Heart left ventricle (tissue), 13 donors: ENCODE measurements around the gene DIAPH3.

Experiments used
- CTCF ChIP-seq, 12 donors: fragments of 200-600 bp; sonication (generic) in 4 of 12; IDR thresholded peaks; one replicate each; pipeline versions ENCODE4 v1.5.0 to v1.8.0; 2018 to 2022; ENCODE audit warnings: antibody characterized with exemption in 12 of 12, mild to moderate bottlenecking in 5 of 12
- POLR2A ChIP-seq, 2 donors: fragments of 450-650 bp; IDR thresholded peaks; one replicate each; pipeline ENCODE4 v1.6.1; 2017; ENCODE audit warnings: antibody characterized with exemption in 2 of 2, mild to moderate bottlenecking in 2 of 2, moderate library complexity in 2 of 2
- donor health status: ischemic (EF 13 %, LVEDD 7.1; RV severe dilation, severe dysfunction).
- donor health status: DM: no; HTN: yes; CAD: no.
- donor health status: DM: no; HTN: no; CAD: no.
- donor health status: ischemic (EF 25% LVEDD 6.9; RV normal size, moderate dysfunction).
- donor health status: ischemic (EF 25% LVEDD 5.7; RV mildly dilated, moderate dysfunction).
- donor health status: ischemic (EF 35%, LVEDD 5.7; RV mildly dilated, moderate dysfunction).
- donor health status: nonischemic (EF 11% LVEDD 7.7; RV severe dilation, severe dysfunction).
- donor health status: DM: yes; HTN: yes; CAD: no.
- donor health status: PGD.
- donor health status: ischemic (EF 29% LVEDD 5.4; RV normal size, mild dysfunction).
- donor health status: nonischemic (EF 23%, LVEDD 6.1; RV moderate dilation, normal function).

- TF ChIP-seq CTCF (IDR thresholded peaks at IDR 0.05): no peak
- no peak for TF ChIP-seq POLR2A (IDR thresholded peaks at IDR 0.05)
Measured at GRCh38 chr13:60078226-60078625, 85.5 kb downstream of the DIAPH3 start.
